Sigmoid colon (tissue), 7 donors: ENCODE results near the gene STON2. TPM values are rescaled to one million over a fixed set of nuclear protein-coding genes. Genes with fewer than 3 reads are reported as not detected.

Experiments
- DNase-seq: peaks from one replicate; pipeline ENCODE4 v3.0.0-alpha.2; 2019
- H3K27ac ChIP-seq, 4 donors: fragments of 200-600 bp; sonication (generic); one replicate each; pipeline ENCODE4 v1.5.1; 2016 to 2019; ENCODE audit warnings: mild to moderate bottlenecking in 1 of 4
- H3K27me3 ChIP-seq, 3 donors: fragments of 200-600 bp; sonication (generic); one replicate each; pipeline ENCODE4 v1.5.1; 2019; ENCODE audit warnings: mild to moderate bottlenecking in 1 of 3
- H3K36me3 ChIP-seq, 4 donors: fragments of 200-600 bp; sonication (generic); one replicate each; pipeline ENCODE4 v1.5.1; 2016 to 2019
- H3K4me1 ChIP-seq, 4 donors: fragments of 200-600 bp; sonication (generic); one replicate each; pipeline ENCODE4 v1.5.1; 2017 to 2019
- H3K4me3 ChIP-seq, 4 donors: fragments of 200-600 bp; sonication (generic); one replicate each; pipeline ENCODE4 v1.5.1; 2017 to 2019; ENCODE audit warnings: mild to moderate bottlenecking in 2 of 4, moderate library complexity in 1 of 4
- H3K9me3 ChIP-seq, 4 donors: fragments of 200-600 bp in 3 of 4; sonication (generic) in 3 of 4; one replicate each; pipeline versions ENCODE4 v1.5.1 to v1.6.1; 2013 to 2019
- CTCF ChIP-seq, 4 experiments: fragments of 450-650 bp in 3 of 4; fragments of 200-600 bp in 1 of 4; IDR thresholded peaks; one replicate each; pipeline ENCODE4 v1.5.1; 2016 to 2019; ENCODE audit warnings: antibody characterized with exemption in 4 of 4, mild to moderate bottlenecking in 3 of 4, moderate library complexity in 2 of 4
- EP300 ChIP-seq, 4 donors: sonication (generic); formaldehyde crosslinking; IDR thresholded peaks; one replicate each; pipeline ENCODE4 v1.6.1; 2017; ENCODE audit warnings: antibody characterized with exemption in 4 of 4
- POLR2A ChIP-seq, 2 donors: fragments of 450-650 bp; IDR thresholded peaks; one replicate each; pipeline ENCODE4 v1.6.1; 2016; ENCODE audit warnings: antibody characterized with exemption in 2 of 2, mild to moderate bottlenecking in 2 of 2, moderate library complexity in 2 of 2
- POLR2AphosphoS5 ChIP-seq, 4 donors: sonication (generic); formaldehyde crosslinking; IDR thresholded peaks; one replicate each; pipeline ENCODE4 v1.6.1; 2017; ENCODE audit warnings: antibody characterized with exemption in 4 of 4
- WGBS, 2 donors: extraction: QIAGEN DNeasy Blood & Tissue Kit; methylation state at CpG; one replicate each; pipeline ENCODE4 v1.1.7; 2013; 5-methylcytosine and 5-hydroxymethylcytosine counted together
- intact Hi-C: fragments of 100-400 bp; cut with DNase I; formaldehyde crosslinking; loops from one replicate; pipeline ENCODE4 v1.15.1; 2023
- polyA plus RNA-seq, 3 donors: library from polyadenylated mRNA; stranded (reverse); fragments of 200-250 nt; gene quantifications; one replicate each; pipeline ENCODE4 v1.2.3, GENCODE V29; 2013
- total RNA-seq, 4 donors: library from RNA; depleted of rRNA; stranded (reverse); fragments of >200 nt; gene quantifications; one replicate each; pipeline ENCODE4 v1.1.0, GENCODE V29; 2016
- donor health status: healthy with polysubstance abuse.
- donor health status: Bipolar disorder and iron deficiency.
- donor health status: healthy.

The STON2 gene
- total and polyA plus RNA-seq, 7 donors: 2.9 to 15.6 (median 12.2) TPM

- Histone ChIP-seq H3K36me3 (no peaks in the 10 kb centered on the region), H3K27ac (no peak overlapping the region), H3K27me3 (no peaks in the 10 kb centered on the region), H3K4me3 (no peak overlapping the region), H3K9me3 (no peaks in the 10 kb centered on the region), H3K4me1 (no peaks in the 10 kb centered on the region)
- TF ChIP-seq POLR2A (IDR thresholded peaks at IDR 0.05) (no peak), POLR2AphosphoS5 (IDR thresholded peaks at IDR 0.05) (no peak), EP300 (IDR thresholded peaks at IDR 0.05) (no peak), CTCF (IDR thresholded peaks at IDR 0.05) (no peak)
- WGBS, 2 donors: 71% methylated on average over 4 of the region's 4 CpGs
- no peak for DNase-seq
- intact Hi-C loops: no loop called here
These were observed 15.7 kb upstream of the STON2 start for GRCh38 chr14:81415781-81416180.

GRCh38 chr14:81414123-81414522 lies 14.0 kb upstream of the STON2 start:
- H3K4me3 ChIP-seq: no peak overlapping the region
- no peaks in the 10 kb centered on the region for H3K9me3 ChIP-seq
- no peaks in the 10 kb centered on the region for H3K36me3 ChIP-seq
- no peak overlapping the region for H3K27ac ChIP-seq
- DNase-seq: no peak
- TF ChIP-seq POLR2AphosphoS5 (IDR thresholded peaks at IDR 0.05) (no peak), EP300 (IDR thresholded peaks at IDR 0.05) (no peak), POLR2A (IDR thresholded peaks at IDR 0.05) (no peak), CTCF (IDR thresholded peaks at IDR 0.05) (no peak)
- no peaks in the 10 kb centered on the region for H3K4me1 ChIP-seq
- H3K27me3 ChIP-seq: no peaks in the 10 kb centered on the region
- WGBS, 2 donors: 91 to 95% methylated on average over 4 of the region's 4 CpGs
- intact Hi-C loops: no loop called here

- H3K27ac ChIP-seq: no peak overlapping the region
- no peak overlapping the region for H3K4me3 ChIP-seq
- TF ChIP-seq EP300 (IDR thresholded peaks at IDR 0.05) (no peak), POLR2A (IDR thresholded peaks at IDR 0.05) (no peak)
- no peak for DNase-seq
- no peaks in the 10 kb centered on the region for H3K9me3 ChIP-seq
- WGBS, 2 donors: 90 to 91% methylated on average over 19 of the region's 19 CpGs
- intact Hi-C loops: no loop called here
- no peaks in the 10 kb centered on the region for H3K27me3 ChIP-seq
- H3K4me1 ChIP-seq: no peaks in the 10 kb centered on the region
- no peaks in the 10 kb centered on the region for H3K36me3 ChIP-seq
These were observed 12.7 kb upstream of the STON2 start for GRCh38 chr14:81412779-81413178.

- TF ChIP-seq CTCF (IDR thresholded peaks at IDR 0.05) (no peak), POLR2A (IDR thresholded peaks at IDR 0.05) (no peak), EP300 (IDR thresholded peaks at IDR 0.05) (no peak), POLR2AphosphoS5 (IDR thresholded peaks at IDR 0.05) (no peak)
- H3K4me1 ChIP-seq: no peaks in the 10 kb centered on the region
- 65 to 76% methylated on average over 1 of the region's 1 CpG for WGBS, 2 donors
- no peaks in the 10 kb centered on the region for H3K27me3 ChIP-seq
- no peaks in the 10 kb centered on the region for H3K9me3 ChIP-seq
- no peak for DNase-seq
- no peaks in the 10 kb centered on the region for H3K36me3 ChIP-seq
- H3K4me3 ChIP-seq: no peak overlapping the region
- intact Hi-C loops: no loop called here
- no peak overlapping the region for H3K27ac ChIP-seq
These were observed 8.5 kb upstream of the STON2 start for GRCh38 chr14:81408595-81408994.

DNA sequence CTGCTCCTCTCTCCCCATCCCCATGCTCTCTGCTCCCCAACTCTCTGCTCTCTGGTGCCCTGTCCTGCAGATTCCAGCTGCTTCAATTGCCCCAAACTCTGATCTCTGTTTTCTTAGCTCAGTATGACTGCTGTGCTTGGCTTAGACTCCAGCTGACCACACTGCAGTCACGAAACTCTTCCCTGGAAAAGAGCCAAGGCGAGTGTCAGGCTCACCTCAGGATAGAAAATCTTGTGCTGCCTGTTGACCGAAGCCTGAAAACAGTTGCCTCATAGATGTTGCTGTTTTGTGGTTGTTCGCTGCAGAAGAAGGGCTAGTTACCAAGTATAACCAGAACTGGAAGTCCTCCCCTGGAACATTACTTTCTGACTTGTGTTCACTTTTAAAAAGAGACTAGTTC lies 6.7 kb upstream of the STON2 start:
- 64 to 72% methylated on average over 4 of the region's 4 CpGs for WGBS, 2 donors
- no peaks in the 10 kb centered on the region for H3K9me3 ChIP-seq

More for the DNA sequence above, 6.7 kb upstream of the STON2 start:
- DNase-seq: no peak
- no peaks in the 10 kb centered on the region for H3K27me3 ChIP-seq
- H3K27ac ChIP-seq: no peak overlapping the region
- no peak overlapping the region for H3K4me3 ChIP-seq
- H3K36me3 ChIP-seq: no peaks in the 10 kb centered on the region
- TF ChIP-seq POLR2AphosphoS5 (IDR thresholded peaks at IDR 0.05) (no peak), CTCF (IDR thresholded peaks at IDR 0.05) (no peak), EP300 (IDR thresholded peaks at IDR 0.05) (no peak), POLR2A (IDR thresholded peaks at IDR 0.05) (no peak)
- intact Hi-C loops: no loop called here
- no peaks in the 10 kb centered on the region for H3K4me1 ChIP-seq
